BE2C (cell line): ENCODE results near the gene CASP10.

Source experiments
- DNase-seq: peaks from one replicate; pipeline ENCODE4 v3.0.0-alpha.2; 2020
- H3K27me3 ChIP-seq: fragments of 250-450 bp; sonication (Bioruptor Pico); 2 replicates; pipeline ENCODE4 v1.5.1; 2020; ENCODE audit warnings: mild to moderate bottlenecking
- H3K36me3 ChIP-seq: fragments of 250-450 bp; sonication (Bioruptor Pico); 2 replicates; pipeline ENCODE4 v1.5.1; 2020; ENCODE audit warnings: mild to moderate bottlenecking
- H3K4me1 ChIP-seq: fragments of 250-450 bp; sonication (Bioruptor Pico); 2 replicates; pipeline ENCODE4 v1.5.1; 2020
- H3K4me3 ChIP-seq: 2 replicates; pipeline ENCODE4 v1.5.1; 2011; ENCODE audit warnings: low read depth, low read length
- H3K9me3 ChIP-seq: fragments of 250-450 bp; sonication (Bioruptor Pico); 2 replicates; pipeline ENCODE4 v1.5.1; 2020
- CTCF ChIP-seq: IDR thresholded peaks from 2 replicates; pipeline ENCODE4 v1.5.1; 2012; ENCODE audit warnings: mild to moderate bottlenecking, low read depth, low read length

The CASP10 gene

GRCh38 chr2:201264472-201265173, 81.7 kb downstream of the CASP10 start:
- Histone ChIP-seq H3K9me3 (no peaks in the 10 kb centered on the region), H3K27me3 (no peaks in the 10 kb centered on the region), H3K36me3 (no peaks in the 10 kb centered on the region), H3K4me1 (no peaks in the 10 kb centered on the region), H3K4me3 (no peak overlapping the region)
- DNase-seq, result no peak
- no peak for TF ChIP-seq CTCF

- H3K27me3 ChIP-seq, result no peaks in the 10 kb centered on the region
- no peak for TF ChIP-seq CTCF
- H3K9me3 ChIP-seq, result no peaks in the 10 kb centered on the region
- no peak overlapping the region for H3K4me3 ChIP-seq
- no peaks in the 10 kb centered on the region for H3K36me3 ChIP-seq
- no peaks in the 10 kb centered on the region for H3K4me1 ChIP-seq
- no peak for DNase-seq
Measured at GRCh38 chr2:201266629-201267028, 83.7 kb downstream of the CASP10 start.

- no peaks in the 10 kb centered on the region for H3K9me3 ChIP-seq
- TF ChIP-seq CTCF, result no peak
- H3K36me3 ChIP-seq, result no peaks in the 10 kb centered on the region
- no peak for DNase-seq
- no peak overlapping the region for H3K4me3 ChIP-seq
- H3K27me3 ChIP-seq, result no peaks in the 10 kb centered on the region
- no peaks in the 10 kb centered on the region for H3K4me1 ChIP-seq
Measured at GRCh38 chr2:201267278-201268030, 84.5 kb downstream of the CASP10 start.

GRCh38 chr2:201269764-201270163, 86.8 kb downstream of the CASP10 start:
- no peaks in the 10 kb centered on the region for H3K27me3 ChIP-seq
- H3K9me3 ChIP-seq, result no peaks in the 10 kb centered on the region
- no peak for DNase-seq
- H3K4me3 ChIP-seq, result no peak overlapping the region
- no peaks in the 10 kb centered on the region for H3K36me3 ChIP-seq
- no peaks in the 10 kb centered on the region for H3K4me1 ChIP-seq
- no peak for TF ChIP-seq CTCF

- Histone ChIP-seq H3K4me1 (no peaks in the 10 kb centered on the region), H3K9me3 (no peaks in the 10 kb centered on the region), H3K36me3 (no peaks in the 10 kb centered on the region), H3K27me3 (no peaks in the 10 kb centered on the region), H3K4me3 (no peak overlapping the region)
- no peak for TF ChIP-seq CTCF
- DNase-seq, result no peak
Measured at GRCh38 chr2:201270293-201271001, 87.5 kb downstream of the CASP10 start.
